HFFc6 (cell line): Measurements from ENCODE around the gene CFAP92. TPM values are rescaled to one million over a fixed set of nuclear protein-coding genes. Genes with fewer than 3 reads are reported as not detected.

Experiments used
- DNase-seq: peaks from one replicate; pipeline ENCODE4 v3.0.0-alpha.2; 2018
- H3K27ac Mint-ChIP-seq: 2 replicates; pipeline ENCODE4 v1.8.0; 2020; ENCODE audit warnings: mild to moderate bottlenecking, mixed read lengths
- H3K27me3 Mint-ChIP-seq: 2 replicates; pipeline ENCODE4 v1.8.0; 2021; ENCODE audit warnings: mild to moderate bottlenecking, moderate library complexity, mixed read lengths; ENCODE audit not compliant: insufficient read depth
- H3K36me3 Mint-ChIP-seq: 2 replicates; pipeline ENCODE4 v1.8.0; 2021; ENCODE audit warnings: low read depth, mixed read lengths
- H3K4me1 Mint-ChIP-seq: 2 replicates; pipeline ENCODE4 v1.8.0; 2020; ENCODE audit warnings: low read depth, mixed read lengths
- H3K4me3 Mint-ChIP-seq: 2 replicates; pipeline ENCODE4 v1.8.0; 2020; ENCODE audit warnings: mild to moderate bottlenecking, moderate library complexity, mixed read lengths
- H3K9me3 Mint-ChIP-seq: 2 replicates; pipeline ENCODE4 v1.8.0; 2020; ENCODE audit warnings: mild to moderate bottlenecking, mixed read lengths
- total RNA-seq, 6 experiments: library from RNA; stranded (reverse); fragmentation: NEBNext Ultra II Directional; extraction: Animal tissue kit (Norgen Biotek cat#: 25700); gene quantifications; 2 replicates in 1 of 6; 3 replicates in 5 of 6; pipeline ENCODE4 v1.2.3, GENCODE V29; 2021
- TF ChIP-seq, protein P1 (sequence below): fragments of 200-600 bp; sonication (generic); IDR thresholded peaks from 2 replicates; pipeline ENCODE4 v1.5.0; 2021; ENCODE audit warnings: antibody characterized with exemption, mild to moderate bottlenecking

Gene CFAP92
- total RNA-seq, 6 experiments from 2014 or later: not detected

DNA sequence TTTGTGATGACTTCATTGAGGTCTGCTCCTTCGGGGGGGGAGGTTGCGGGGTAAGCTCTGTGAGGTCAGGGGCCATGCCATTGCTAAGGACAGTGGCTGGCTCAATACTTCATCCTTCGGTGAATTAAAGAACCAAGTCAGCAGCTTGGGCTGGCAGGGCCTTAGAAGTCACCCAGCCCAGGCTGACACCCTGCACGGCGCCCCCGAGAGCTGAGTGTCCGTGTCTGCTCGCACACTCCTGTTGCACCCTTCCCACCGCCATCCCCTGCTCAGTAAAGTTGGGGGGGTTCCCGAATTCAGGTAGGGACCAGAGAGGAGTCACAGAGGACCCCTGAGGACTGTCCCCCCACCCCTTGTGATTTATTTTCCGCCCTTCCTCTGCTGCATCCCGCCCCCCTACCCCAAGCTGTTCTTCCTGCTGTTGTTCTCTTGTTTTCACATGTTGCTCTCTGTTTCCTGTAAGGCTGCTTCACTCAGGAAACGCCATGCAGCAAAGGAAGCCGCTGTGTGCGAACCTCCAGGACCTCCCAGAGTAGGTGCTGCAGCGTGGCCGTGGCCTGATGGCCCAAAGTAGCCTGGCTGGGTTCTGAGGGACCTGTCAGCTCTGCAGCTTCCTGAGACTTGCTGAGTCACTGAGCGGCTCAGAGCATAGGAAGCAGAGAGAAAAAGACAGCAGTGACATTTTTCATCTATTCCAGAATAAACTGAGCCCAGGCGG is 21.7 kb upstream of the CFAP92 start:
- Mint-ChIP-seq H3K9me3 (no peaks in the 10 kb centered on the region), H3K4me1 (peaks cover 6% of the 10 kb centered on the region; the same call in 1 of the 2 replicates), H3K36me3 (no peaks in the 10 kb centered on the region), H3K27me3 (peaks cover 37% of the 10 kb centered on the region), H3K4me3 (no peak overlapping the region), H3K27ac (no peak overlapping the region)
- TF ChIP-seq, protein P1, sequence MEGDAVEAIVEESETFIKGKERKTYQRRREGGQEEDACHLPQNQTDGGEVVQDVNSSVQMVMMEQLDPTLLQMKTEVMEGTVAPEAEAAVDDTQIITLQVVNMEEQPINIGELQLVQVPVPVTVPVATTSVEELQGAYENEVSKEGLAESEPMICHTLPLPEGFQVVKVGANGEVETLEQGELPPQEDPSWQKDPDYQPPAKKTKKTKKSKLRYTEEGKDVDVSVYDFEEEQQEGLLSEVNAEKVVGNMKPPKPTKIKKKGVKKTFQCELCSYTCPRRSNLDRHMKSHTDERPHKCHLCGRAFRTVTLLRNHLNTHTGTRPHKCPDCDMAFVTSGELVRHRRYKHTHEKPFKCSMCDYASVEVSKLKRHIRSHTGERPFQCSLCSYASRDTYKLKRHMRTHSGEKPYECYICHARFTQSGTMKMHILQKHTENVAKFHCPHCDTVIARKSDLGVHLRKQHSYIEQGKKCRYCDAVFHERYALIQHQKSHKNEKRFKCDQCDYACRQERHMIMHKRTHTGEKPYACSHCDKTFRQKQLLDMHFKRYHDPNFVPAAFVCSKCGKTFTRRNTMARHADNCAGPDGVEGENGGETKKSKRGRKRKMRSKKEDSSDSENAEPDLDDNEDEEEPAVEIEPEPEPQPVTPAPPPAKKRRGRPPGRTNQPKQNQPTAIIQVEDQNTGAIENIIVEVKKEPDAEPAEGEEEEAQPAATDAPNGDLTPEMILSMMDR: no peak
- DNase-seq: no peak

DNA sequence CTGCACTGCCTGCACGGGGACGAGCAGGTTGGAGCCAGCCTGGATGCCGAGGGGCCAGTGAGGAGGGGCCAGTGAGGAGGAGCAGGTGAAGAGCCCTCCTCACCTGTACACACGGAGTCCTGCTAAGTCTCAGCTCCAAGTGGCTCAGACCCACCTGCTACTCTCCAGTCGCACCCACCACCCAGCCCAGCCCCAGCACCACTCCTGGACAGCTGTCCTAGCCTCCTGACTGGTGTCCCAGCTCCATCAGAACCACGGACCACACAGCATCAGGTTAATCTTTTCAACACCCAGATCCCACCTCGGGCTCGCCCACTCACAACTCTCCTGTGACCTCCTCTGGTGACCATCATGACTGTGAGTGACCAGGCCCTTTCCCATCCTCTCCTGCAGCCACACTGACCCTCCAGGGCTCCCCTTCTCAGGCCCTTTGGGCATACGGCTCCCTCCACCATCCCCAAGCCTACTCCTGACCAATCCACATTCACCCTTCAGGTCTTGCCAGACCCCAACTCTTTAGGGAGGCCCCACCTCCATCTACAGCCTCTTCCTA is 21.0 kb upstream of the CFAP92 start:
- no peak overlapping the region for H3K4me3 Mint-ChIP-seq
- no peaks in the 10 kb centered on the region for H3K9me3 Mint-ChIP-seq
- no peaks in the 10 kb centered on the region for H3K36me3 Mint-ChIP-seq
- DNase-seq: no peak
- H3K4me1 Mint-ChIP-seq: peaks cover 6% of the 10 kb centered on the region; the same call in 1 of the 2 replicates
- no peak overlapping the region for H3K27ac Mint-ChIP-seq
- TF ChIP-seq, protein P1: no peak
- H3K27me3 Mint-ChIP-seq: peaks cover 34% of the 10 kb centered on the region

DNA sequence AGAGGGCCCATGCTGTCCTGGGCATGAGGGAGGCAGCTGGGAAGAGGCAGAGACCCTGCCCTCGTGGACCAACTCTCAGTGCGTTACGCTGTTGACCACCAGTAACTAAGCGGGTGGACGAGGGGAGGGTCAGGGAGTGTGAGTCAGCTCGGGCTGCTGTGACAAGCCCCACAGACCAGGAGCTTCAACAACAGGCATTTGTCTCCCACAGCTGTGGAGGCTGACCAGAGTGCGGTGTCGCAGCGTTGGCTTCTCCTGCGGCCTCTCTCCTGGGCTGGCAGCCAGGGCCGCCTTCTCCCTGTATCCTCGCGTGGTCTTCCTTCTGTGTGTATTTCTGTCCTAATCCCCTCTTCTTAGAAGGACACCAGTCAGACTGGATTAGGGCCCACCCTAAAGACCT is 20.3 kb upstream of the CFAP92 start:
- Mint-ChIP-seq H3K4me1 (peaks cover 6% of the 10 kb centered on the region; the same call in 1 of the 2 replicates), H3K9me3 (no peaks in the 10 kb centered on the region), H3K27me3 (peaks cover 36% of the 10 kb centered on the region), H3K36me3 (no peaks in the 10 kb centered on the region), H3K4me3 (no peak overlapping the region), H3K27ac (no peak overlapping the region)
- TF ChIP-seq, protein P1: no peak
- DNase-seq: no peak

DNA sequence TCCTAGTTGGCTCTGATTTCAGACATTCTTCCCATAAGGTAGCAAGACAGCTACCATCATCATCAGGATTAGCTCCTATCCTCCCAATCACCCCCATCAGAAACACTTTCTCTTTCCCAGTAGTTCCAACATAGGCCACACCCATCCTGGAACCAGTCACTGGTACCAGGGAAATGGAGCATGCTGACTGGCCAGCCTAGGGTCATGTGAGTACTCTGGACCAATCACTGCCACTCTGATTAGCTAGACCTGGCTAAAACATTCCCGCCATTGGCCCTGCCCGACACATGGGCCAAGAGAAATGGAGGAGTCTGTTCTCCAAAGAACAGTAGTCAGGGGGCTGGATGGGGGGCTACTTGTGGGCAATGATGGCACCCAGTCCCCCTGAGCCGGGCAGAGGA is 19.6 kb upstream of the CFAP92 start:
- H3K9me3 Mint-ChIP-seq: no peaks in the 10 kb centered on the region
- peaks cover 6% of the 10 kb centered on the region; the same call in 1 of the 2 replicates for H3K4me1 Mint-ChIP-seq
- TF ChIP-seq, protein P1: no peak
- no peak overlapping the region for H3K4me3 Mint-ChIP-seq
- no peak for DNase-seq
- no peak overlapping the region for H3K27ac Mint-ChIP-seq
- no peaks in the 10 kb centered on the region for H3K36me3 Mint-ChIP-seq
- H3K27me3 Mint-ChIP-seq: peaks cover 34% of the 10 kb centered on the region

DNA sequence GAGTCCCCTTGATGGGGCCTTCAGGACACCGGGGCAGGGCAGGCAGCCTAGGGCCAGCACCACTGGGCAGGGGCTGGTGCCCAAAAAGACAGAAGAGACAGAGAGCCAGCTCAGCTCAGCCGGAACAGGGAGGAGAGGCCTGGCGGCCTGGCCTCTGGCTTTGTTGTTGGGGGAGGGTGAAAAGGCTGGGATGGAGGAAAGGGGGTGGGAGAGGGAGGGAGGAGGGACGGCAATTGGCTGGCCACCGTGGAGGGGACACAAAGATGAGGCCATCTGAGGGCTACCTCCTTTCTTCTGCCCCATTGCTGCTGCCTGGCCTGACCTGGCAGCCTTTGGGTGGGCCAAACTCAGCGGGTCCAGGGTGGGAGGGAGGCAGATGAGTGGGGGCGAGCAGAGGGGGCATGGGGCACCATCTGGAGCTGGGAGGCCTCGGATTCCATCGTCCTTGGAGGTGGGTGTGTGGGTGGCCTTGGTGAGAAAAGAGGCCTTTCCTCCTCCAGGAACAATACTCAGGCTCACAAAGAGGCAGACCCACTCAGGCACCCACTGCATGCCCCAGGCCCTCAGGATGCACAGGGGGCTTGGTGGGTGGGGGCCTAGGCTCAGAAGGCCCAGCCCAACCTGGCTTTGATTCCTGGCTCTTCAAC is 16.6 kb upstream of the CFAP92 start:
- no peaks in the 10 kb centered on the region for H3K9me3 Mint-ChIP-seq
- no peak overlapping the region for H3K4me3 Mint-ChIP-seq
- TF ChIP-seq, protein P1: no peak
- no peaks in the 10 kb centered on the region for H3K36me3 Mint-ChIP-seq
- H3K27ac Mint-ChIP-seq: no peak overlapping the region
- H3K4me1 Mint-ChIP-seq: peaks cover 13% of the 10 kb centered on the region
- DNase-seq: no peak
- H3K27me3 Mint-ChIP-seq: peaks cover 44% of the 10 kb centered on the region
